Mucosa of gallbladder (tissue), 1 donor: ENCODE measurements around the gene FRMD4B. TPM values are rescaled to one million over a fixed set of nuclear protein-coding genes. Genes with fewer than 3 reads are reported as not detected.
"Not testable (repeated sequence)": the region's sequence is repeated elsewhere in the genome, so short reads cannot be mapped to it uniquely, and the experiment has no call there.

Source experiments
- DNase-seq: peaks from one replicate; pipeline ENCODE4 v3.0.0-alpha.2; 2020; ENCODE audit warnings: low spot score
- total RNA-seq: library from RNA; stranded (reverse); gene quantifications from one replicate; pipeline ENCODE4 v1.2.1, GENCODE V29; 2021
- donor health status: DM: no; HTN: no; CAD: no.

FRMD4B gene
- total RNA-seq, 1 donor from 2014 or later: 34.1 TPM

- not testable (repeated sequence) for DNase-seq
These were observed 63.4 kb downstream of the FRMD4B start for GRCh38 chr3:69322512-69322911.

- no peak for DNase-seq
These were observed 63.8 kb downstream of the FRMD4B start for GRCh38 chr3:69322158-69322509.

DNA sequence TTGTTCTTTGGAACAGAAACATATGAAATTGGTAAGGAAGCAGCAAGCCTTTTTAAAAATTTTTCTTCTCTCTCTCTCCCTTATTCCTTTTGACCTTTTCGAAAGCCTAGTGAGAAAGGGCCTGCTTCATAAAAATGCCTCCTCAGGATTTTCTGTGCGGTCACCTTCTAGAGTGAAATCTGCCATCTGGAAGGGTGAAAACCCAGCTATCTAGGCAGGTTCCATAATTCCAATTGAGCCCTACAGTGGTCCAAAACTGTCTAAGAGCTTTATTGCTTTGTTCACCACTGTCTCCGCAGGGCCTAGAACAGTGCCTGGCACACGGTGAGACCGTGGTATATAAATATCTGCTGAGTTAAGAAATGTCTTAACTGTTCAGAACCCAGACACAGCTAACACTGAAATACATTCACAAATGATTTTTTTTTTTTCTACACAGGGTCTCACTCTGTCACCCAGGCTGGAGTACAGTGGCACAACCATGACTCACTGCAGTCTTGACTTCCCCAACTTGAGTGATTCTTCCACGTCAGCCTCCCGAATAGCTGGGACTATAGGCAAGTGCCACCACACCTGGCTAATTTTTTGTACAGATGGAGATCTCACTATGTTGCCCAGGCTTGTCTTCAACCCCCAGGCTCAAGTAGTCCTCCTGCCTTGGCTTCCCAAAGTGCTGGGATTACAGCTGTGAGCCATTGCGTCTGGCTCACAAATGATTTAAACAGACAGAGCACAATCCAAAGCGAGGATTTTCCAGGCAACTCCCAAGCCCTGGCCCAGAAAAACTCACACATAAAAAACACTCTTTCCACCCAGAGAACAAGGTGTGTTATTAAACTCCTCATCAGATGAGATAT, 64.4 kb downstream of the FRMD4B start:
- DNase-seq: no peak

GRCh38 chr3:69320871-69321271, 65.0 kb downstream of the FRMD4B start:
- DNase-seq: peak; percentile 30

DNA sequence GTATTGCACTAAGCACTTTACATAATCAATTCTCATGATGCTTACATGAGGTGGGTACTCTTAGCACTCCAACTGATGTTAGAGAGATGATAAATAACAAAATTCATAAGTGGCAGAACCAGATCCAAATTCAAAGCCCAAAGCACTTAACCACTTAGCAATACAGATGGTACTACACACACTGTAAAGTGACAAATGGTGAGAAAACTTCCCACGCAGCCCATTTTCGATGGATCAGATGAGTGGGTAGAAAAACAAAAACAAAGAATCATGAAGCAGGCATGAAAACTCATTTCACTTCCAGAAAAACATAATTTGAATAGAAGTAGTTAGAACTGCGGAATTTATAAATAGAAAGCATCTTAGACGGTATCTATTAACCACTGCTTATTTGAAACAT, 66.2 kb downstream of the FRMD4B start:
- DNase-seq: no peak

DNA sequence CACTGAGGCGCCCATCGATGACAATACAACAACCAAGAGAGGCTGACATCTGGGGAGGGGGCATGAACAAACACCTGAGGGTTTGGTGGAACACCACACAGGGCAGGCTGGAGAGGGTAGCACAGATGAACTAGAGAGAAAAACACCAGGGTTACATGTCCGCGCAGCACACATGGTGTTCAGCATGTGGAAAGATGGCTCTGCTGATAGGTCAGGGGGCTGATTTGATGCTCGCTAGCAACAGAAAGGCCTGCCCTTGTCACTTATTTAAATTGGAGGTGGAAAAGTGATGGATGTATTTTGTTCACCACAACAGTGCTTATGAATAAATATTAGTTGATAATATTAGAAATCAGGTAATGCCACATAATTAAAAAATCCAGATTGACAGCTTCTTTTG, 67.5 kb downstream of the FRMD4B start:
- no peak for DNase-seq

DNA sequence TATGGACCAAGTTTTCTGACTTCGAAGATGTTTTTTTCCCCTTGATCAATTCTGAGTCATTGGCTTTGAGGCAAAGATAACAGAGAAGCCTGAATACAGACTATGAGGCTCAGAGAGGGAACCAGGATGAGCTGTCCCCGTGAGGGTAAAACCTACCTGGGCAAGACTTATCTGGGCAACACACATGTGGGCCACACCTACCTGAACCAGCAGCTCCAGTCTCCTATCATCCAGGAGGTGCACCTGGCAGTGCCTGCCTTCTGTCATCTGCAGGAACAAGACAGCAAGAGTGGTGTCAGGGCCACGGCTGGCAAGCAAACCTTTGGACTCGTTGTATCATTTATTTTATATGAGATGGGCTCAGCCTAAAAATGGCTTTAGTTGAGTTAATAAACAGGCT, 72.6 kb downstream of the FRMD4B start:
- peak; percentile 21 for DNase-seq

DNA sequence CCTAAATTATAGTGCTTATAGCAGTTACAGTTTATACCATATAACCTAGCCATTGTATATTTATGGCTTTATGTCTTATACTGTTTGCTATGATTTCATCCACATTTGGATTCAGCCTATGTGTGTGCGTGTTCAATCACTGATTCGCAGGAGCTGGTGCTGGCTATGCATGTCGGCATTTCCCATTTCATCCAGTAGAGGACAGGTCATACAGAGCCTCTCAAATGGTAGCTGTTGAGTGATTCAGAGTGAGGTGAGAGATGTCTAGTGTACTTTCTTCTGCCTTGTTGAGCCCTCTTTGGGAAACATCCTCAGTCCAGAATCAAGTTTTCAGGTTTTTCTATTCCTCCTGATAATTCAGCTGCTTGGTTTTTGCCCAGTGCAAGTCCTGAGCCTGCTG, 76.1 kb downstream of the FRMD4B start:
- DNase-seq: peak; percentile 17

DNA sequence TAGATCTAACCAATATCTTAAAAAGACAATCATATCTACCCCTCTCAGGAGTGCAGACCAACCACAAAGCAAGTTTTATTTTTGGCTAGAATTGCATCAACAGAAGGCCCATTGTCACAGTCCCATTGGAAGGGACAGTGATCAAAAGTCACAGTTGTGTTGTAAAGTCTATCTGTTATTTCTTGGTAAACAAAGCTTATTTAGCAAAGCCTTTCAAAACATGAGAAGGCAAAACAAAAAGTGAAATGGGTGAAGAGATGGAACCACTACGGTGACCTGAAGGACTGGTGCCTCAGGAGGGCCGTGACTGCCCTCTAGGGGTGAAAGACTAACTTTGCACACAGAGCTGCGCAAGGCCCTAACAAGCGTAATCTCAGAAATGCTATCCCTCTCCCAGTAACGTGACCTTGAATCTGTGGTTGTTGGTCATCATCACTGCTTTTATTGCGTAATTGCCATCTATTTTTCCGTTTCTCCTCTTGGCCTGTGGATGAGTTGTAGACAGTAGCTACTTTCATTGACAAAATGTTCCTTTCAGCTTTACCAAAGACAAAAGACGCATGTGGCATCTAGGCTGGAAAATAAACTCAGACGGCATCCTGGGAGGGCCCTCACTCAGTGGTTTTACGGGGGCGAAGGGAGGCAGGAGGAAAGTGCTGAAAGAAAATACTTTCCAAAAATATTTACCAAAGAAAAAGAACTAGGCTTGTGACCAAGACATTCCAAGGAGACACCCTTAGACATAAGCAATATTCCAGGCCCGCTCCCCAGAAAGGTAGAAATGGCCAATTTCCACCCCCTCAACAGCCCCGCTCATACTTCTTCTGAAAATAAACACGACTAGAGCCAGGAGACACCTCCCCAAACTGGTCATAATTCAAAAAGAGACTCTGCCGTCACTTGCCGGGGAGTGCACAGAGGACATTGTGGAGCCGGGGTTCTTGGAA, 79.4 kb downstream of the FRMD4B start:
- DNase-seq: peak; percentile 86

- no peak for DNase-seq
These were observed 80.9 kb downstream of the FRMD4B start for GRCh38 chr3:69305011-69305410.

- DNase-seq: no peak
These were observed 81.5 kb downstream of the FRMD4B start for GRCh38 chr3:69304396-69304795.

DNA sequence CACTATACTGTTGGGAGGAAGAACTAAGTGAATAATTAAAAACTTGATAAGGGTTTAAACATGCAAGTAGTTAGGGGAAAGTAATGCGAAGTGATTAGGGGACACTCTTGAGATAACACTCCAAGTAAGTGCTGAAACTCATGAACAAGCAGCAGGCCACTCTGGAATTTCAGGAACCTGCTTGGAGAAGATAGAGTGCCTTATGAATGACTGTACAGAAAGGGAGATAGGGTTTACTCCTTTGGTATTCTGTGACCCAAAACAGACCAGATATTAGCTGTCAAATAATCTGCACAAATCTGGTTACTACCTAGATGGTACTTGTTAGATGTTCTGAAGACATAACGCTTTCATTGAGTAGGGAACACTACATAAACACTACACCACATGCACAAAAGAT, 85.6 kb downstream of the FRMD4B start:
- no peak for DNase-seq

DNA sequence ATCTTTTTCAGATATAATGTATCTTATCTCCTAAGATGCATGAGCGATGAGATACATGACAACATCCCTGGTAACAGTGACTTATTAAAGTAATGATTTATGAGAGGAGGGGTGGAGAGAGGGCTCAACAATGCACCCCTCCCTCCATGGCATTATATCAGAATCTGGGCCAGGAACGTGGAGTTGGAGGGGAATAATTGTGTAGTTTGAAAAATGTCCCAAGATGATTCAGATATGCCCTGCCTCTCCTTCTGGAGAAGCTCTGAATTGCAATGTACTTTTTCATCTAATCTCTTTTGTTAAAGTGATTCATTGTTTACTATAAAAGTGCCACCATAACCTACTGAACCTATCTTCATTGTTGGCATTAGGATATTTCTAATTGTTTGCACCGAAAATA, 86.5 kb downstream of the FRMD4B start:
- no peak for DNase-seq

DNA sequence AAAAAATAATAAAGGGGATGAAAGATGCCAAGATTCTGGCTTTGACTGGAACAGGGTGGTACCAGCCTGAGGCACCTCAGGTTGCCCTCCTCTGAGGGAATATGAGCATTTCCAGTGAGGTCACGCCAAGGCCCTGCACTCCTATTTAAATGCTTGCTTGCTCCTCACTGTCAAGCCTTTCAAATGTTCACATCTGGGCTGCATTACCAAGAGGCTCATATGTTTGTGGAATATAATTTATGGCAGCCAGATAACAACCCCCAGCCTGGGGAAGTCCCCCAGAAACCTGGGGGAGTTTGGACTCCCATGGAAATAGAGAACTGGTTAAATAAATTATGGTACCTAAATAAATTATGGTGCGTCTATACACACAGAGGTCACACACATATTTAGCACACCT, 88.4 kb downstream of the FRMD4B start:
- DNase-seq: no peak

- no peak for DNase-seq
These were observed 88.9 kb downstream of the FRMD4B start for GRCh38 chr3:69296995-69297394.

DNA sequence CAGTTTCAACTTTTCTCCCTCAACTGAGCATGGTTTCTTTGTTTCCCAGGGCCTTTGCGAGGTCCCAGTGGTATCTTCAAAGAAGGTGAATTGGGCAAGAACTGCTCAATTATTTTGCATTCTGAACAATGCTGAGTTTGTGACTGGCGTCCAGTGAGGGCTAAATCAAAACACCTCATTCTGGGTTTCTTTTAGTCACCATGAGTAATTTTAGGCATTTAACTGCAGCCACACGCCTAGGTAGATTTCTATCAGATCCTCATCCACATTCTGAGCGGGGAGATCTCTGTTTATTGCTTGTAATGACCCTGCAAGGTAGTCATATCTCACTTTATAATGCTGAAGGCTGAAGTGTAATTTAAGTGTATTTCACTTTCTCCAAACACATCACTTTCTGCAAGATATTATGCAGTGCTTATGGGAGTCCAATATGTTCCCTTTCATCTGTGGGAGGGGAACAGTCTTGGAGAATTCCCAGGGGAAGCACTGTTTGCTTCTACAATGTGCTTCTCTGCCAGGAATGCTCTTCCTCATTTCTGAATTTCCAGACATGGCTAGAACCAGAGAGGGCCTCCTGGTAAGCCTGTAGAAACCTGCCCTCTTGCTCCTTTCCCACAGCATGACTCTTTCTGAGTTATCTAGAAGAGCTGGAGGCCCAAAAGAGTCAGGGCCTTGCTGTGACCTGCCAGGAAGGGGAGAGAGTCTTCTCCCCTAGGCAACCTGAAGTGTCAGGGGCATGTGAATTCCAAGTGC, 91.7 kb downstream of the FRMD4B start:
- no peak for DNase-seq

DNA sequence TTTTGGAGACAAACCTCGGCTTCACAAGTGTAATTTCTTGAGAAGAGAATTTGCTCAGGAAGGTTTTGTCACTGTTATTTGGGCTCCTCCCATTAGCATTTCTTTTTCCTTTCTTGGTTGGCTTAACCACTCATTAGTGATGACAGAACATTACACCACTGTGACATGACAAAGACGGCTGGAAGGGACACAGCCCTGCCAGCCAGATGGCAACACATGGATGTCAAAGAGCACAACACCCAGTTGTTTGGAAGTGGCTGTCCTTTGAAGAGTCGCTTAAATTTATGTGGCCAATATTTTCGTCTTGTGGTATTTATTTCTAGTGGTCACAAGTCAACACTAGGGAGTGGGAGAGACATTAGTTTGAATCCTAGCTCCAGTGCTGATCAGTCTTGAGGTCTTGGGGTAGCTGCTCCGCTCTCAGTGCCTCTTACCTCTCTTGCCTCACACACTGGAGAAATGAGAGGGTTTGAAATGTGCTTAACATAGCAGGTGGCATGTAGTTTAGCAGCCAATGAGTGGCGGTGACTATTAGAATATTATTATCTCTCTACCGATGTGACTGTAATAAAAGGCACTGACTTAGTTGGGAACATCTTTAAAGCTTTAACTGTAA, 92.8 kb downstream of the FRMD4B start:
- DNase-seq: no peak

DNA sequence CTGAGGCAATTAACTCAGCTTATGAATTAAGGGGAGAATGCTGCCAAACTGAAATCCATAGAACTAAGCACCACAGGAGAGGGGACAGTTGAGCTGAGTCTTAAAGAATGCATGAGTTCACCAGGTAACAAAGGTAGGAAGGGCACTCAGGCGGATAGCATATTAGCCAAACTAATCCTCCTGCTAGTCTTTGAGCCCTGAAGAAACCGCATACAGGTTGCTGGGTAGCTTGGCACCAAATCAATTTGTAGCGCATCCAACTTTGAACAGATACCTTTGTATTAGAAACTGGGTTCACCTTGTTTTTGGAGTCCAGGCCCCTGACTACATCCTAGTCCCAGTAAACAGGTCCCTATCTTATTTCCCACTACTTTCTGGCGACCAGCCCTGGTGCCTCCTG, 93.7 kb downstream of the FRMD4B start:
- no peak for DNase-seq

GRCh38 chr3:69290430-69290829, 95.5 kb downstream of the FRMD4B start:
- DNase-seq: no peak

DNA sequence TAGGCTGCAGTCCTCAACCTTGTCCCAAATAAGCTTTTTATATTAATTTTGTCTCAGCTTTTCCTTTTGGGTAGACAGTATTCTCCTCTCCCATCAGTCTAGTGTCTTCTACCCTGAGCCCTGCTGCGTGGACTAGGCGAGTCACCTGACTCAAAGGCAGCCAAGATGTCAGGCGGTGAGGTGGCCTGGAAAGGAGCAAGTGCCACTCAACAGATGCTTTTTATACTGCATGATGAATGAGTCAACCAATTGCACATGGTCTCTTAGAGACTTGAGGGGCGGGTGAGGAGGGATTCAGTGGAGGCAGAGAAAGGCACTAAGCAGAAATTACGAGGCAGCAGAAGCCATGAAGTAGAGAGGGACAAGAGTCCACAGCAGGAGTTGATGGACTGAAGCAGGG, 95.9 kb downstream of the FRMD4B start:
- DNase-seq: no peak

DNA sequence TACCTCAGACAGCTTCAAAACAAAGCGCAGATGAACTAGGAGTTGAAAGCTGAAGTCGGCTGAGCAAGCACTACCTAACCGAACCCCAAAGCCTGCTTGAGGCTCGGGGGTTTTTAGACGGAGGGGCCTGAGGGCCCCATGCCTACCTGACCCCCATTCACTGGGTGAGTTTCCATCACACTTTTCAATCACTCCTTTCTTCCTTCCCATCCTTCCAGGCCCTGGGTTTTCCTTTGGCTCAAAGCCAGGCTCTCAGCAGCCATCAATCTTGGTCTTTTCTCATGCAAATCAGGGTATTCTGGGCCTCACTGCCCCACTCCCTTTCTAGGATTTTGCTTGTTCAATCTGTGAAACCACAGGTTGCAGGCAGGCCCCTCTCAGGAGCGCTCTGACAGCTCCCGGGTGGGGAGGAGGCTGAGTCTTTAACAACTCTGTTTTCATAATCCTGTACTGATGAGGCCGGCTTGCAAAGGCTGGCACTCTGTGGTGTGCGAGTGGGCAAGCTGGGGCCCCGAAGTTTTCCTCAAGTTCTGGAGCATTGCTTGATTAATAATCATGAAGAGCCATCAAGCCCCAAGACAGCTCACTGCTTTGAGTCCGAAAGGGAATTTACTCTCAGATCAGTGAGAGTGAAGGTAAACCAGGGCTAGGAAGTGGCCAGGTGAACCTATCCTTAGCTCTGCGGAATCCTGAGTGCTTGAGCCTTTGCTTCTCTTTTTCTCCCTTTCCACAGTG, 97.6 kb downstream of the FRMD4B start:
- DNase-seq: no peak
